ENCODE results near the gene NPM3.

Gene NPM3

GRCh38 chr10:101775273-101776160 is 7.7 kb downstream of the NPM3 start, which contains the start of gene FGF8:
Gene FGF8 (minus strand): TSS chr10:101776114. CDS start chr10:101775900, 214 bp downstream.
- DNase-seq (ENCODE audit: low read depth in 2 of 3, low spot score in 2 of 3), result no peak

- no peak for DNase-seq (ENCODE audit: low read depth in 2 of 3, low spot score in 2 of 3)
Observed at GRCh38 chr10:101774589-101775272, 8.5 kb downstream of the NPM3 start.

- no peak for DNase-seq (ENCODE audit: low read depth in 2 of 3, low spot score in 2 of 3)
Observed at GRCh38 chr10:101773923-101774588, 9.2 kb downstream of the NPM3 start.

- DNase-seq (ENCODE audit: low read depth in 2 of 3, low spot score in 2 of 3), result no peak
Observed at GRCh38 chr10:101772895-101773761, 10.1 kb downstream of the NPM3 start.

GRCh38 chr10:101772017-101772894 is 11.0 kb downstream of the NPM3 start:
- DNase-seq (ENCODE audit: low read depth in 2 of 3, low spot score in 2 of 3), result no peak

GRCh38 chr10:101771380-101771779 is 11.9 kb downstream of the NPM3 start:
- no peak for DNase-seq (ENCODE audit: low read depth in 2 of 3, low spot score in 2 of 3)

GRCh38 chr10:101770331-101771215 is 12.7 kb downstream of the NPM3 start:
- DNase-seq (ENCODE audit: low read depth in 2 of 3, low spot score in 2 of 3), result no peak

- no peak for DNase-seq (ENCODE audit: low read depth in 2 of 3, low spot score in 2 of 3)
Observed at GRCh38 chr10:101769541-101770180, 13.6 kb downstream of the NPM3 start.

- no peak for DNase-seq (ENCODE audit: low read depth in 2 of 3, low spot score in 2 of 3)
Observed at GRCh38 chr10:101768791-101769170, 14.5 kb downstream of the NPM3 start.

GRCh38 chr10:101767966-101768790 is 15.1 kb downstream of the NPM3 start:
- DNase-seq (ENCODE audit: low read depth in 2 of 3, low spot score in 2 of 3), result no peak

GRCh38 chr10:101767600-101767945 is 15.7 kb downstream of the NPM3 start:
- no peak for DNase-seq (ENCODE audit: low read depth in 2 of 3, low spot score in 2 of 3)

- DNase-seq (ENCODE audit: low read depth in 2 of 3, low spot score in 2 of 3), result no peak
Observed at GRCh38 chr10:101766753-101767599, 16.3 kb downstream of the NPM3 start.

- no peak for DNase-seq (ENCODE audit: low read depth in 2 of 3, low spot score in 2 of 3)
Observed at GRCh38 chr10:101766306-101766705, 16.9 kb downstream of the NPM3 start.

- DNase-seq (ENCODE audit: low read depth in 2 of 3, low spot score in 2 of 3), result no peak
Observed at GRCh38 chr10:101763141-101763846, 20.0 kb downstream of the NPM3 start.

GRCh38 chr10:101762736-101763135 is 20.5 kb downstream of the NPM3 start:
- DNase-seq (ENCODE audit: low read depth in 2 of 3, low spot score in 2 of 3), result no peak

GRCh38 chr10:101761226-101761625 is 22.0 kb downstream of the NPM3 start:
- DNase-seq (ENCODE audit: low read depth in 2 of 3, low spot score in 2 of 3), result no peak
